ENCODE results near the gene RNF213. TPM values are rescaled to one million over a fixed set of nuclear protein-coding genes. Genes with fewer than 3 reads are reported as not detected.

RNF213 gene
- total and polyA plus RNA-seq, 4 donors, result 18.2 to 104 (median 33.5) TPM

GRCh38 chr17:80295559-80295958, 34.9 kb downstream of the RNF213 start:
- H3K27me3 ChIP-seq (ENCODE audit: control insufficient read depth in 4 of 4, insufficient read depth in 4 of 4, low read length in 3 of 4), result no peaks in the 10 kb centered on the region
- DNase-seq (ENCODE audit: low spot score), result no peak
- H3K4me1 ChIP-seq (ENCODE audit: control insufficient read depth in 4 of 4, insufficient read depth in 4 of 4, low read length in 3 of 4), result no peaks in the 10 kb centered on the region
- no peak overlapping the region for H3K4me3 ChIP-seq (ENCODE audit: low read depth in 1 of 3, low read length in 3 of 3)
- WGBS, result 94% methylated on average over 6 of the region's 6 CpGs
- H3K9me3 ChIP-seq (ENCODE audit: control insufficient read depth in 4 of 4, low read length in 3 of 4), result no peaks in the 10 kb centered on the region
- no peak overlapping the region for H3K9ac ChIP-seq (ENCODE audit: low read depth in 1 of 2, low read length in 2 of 2)
- TF ChIP-seq SP1 (IDR thresholded peaks at IDR 0.05) (no peak), FOXA2 (IDR thresholded peaks at IDR 0.05) (no peak), MAX (IDR thresholded peaks at IDR 0.05) (no peak), EGR1 (IDR thresholded peaks at IDR 0.05; ENCODE audit: low read depth in 2 of 2) (no peak), RXRA (IDR thresholded peaks at IDR 0.05) (no peak), RAD21 (IDR thresholded peaks at IDR 0.05) (no peak), ATF3 (IDR thresholded peaks at IDR 0.05) (no peak), FOXA1 (IDR thresholded peaks at IDR 0.05) (no peak), HNF4A (conservative IDR thresholded peaks at IDR 0.05) (no peak), ZBTB33 (IDR thresholded peaks at IDR 0.05) (no peak), YY1 (IDR thresholded peaks at IDR 0.05) (no peak), TAF1 (conservative IDR thresholded peaks at IDR 0.05) (no peak), CTCF (IDR thresholded peaks at IDR 0.05; ENCODE audit: low read depth, low read length, missing input control) (no peak), GABPA (IDR thresholded peaks at IDR 0.05 in 1 of 2, conservative IDR thresholded peaks at IDR 0.05 in 1 of 2) (no peak), NR2F2 (IDR thresholded peaks at IDR 0.05) (no peak)
- H3K36me3 ChIP-seq (ENCODE audit: control insufficient read depth in 4 of 4, insufficient read depth in 3 of 4, low read depth in 1 of 4, low read length in 3 of 4), result peaks cover 15 to 81% (median 50%) of the 10 kb centered on the region in 4 donors
- no peak overlapping the region for H3K27ac ChIP-seq (ENCODE audit: low read depth in 1 of 2, low read length in 2 of 2)

- Histone ChIP-seq H3K4me3 (ENCODE audit: low read depth in 1 of 3, low read length in 3 of 3) (no peak overlapping the region), H3K9me3 (ENCODE audit: control insufficient read depth in 4 of 4, low read length in 3 of 4) (no peaks in the 10 kb centered on the region), H3K4me1 (ENCODE audit: control insufficient read depth in 4 of 4, insufficient read depth in 4 of 4, low read length in 3 of 4) (no peaks in the 10 kb centered on the region), H3K27ac (ENCODE audit: low read depth in 1 of 2, low read length in 2 of 2) (no peak overlapping the region), H3K27me3 (ENCODE audit: control insufficient read depth in 4 of 4, insufficient read depth in 4 of 4, low read length in 3 of 4) (no peaks in the 10 kb centered on the region), H3K9ac (ENCODE audit: low read depth in 1 of 2, low read length in 2 of 2) (no peak overlapping the region), H3K36me3 (ENCODE audit: control insufficient read depth in 4 of 4, insufficient read depth in 3 of 4, low read depth in 1 of 4, low read length in 3 of 4) (peaks cover 15 to 81% (median 54%) of the 10 kb centered on the region in 4 donors)
- TF ChIP-seq FOXA2 (IDR thresholded peaks at IDR 0.05) (no peak), SP1 (IDR thresholded peaks at IDR 0.05) (no peak), RAD21 (IDR thresholded peaks at IDR 0.05) (no peak)
- DNase-seq (ENCODE audit: low spot score), result no peak
- 94% methylated on average over 14 of the region's 14 CpGs for WGBS
Measured at GRCh38 chr17:80296221-80296620, 35.6 kb downstream of the RNF213 start.

All from liver (tissue), 9 donors.